ENCODE results near the gene TRMT2A. TPM values are rescaled to one million over a fixed set of nuclear protein-coding genes. Genes with fewer than 3 reads are reported as not detected.

TRMT2A gene
- total RNA-seq, 2 experiments from 2014 or later: 97.5 to 118 TPM

GRCh38 chr22:20088263-20088648, 28.8 kb downstream of the TRMT2A start:
- peaks cover 26% of the 10 kb centered on the region; the same call in 1 of the 2 replicates for H3K79me2 ChIP-seq (ENCODE audit: insufficient read depth, low read depth, low read length)
- no peaks in the 10 kb centered on the region for H3K9me3 ChIP-seq (ENCODE audit: low read length)
- intact Hi-C loops (cut with micrococcal nuclease; ENCODE audit: unreplicated experiment): no loop called here
- H4K20me1 ChIP-seq (ENCODE audit: insufficient read depth, low read length): 0 out of 2 replicates have a peak, but pooled peaks cover 3% of the 10 kb centered on the region
- H3K27ac ChIP-seq (ENCODE audit: low read depth, low read length, poor library complexity, severe bottlenecking): no peak overlapping the region
- POLR2A ChIA-PET: interaction anchor here (0.5 kb wide), 1 partner anchor 13 kb away, joined by 3 read pairs; no protein-coding TSS in a partner anchor
- H3K4me2 ChIP-seq (ENCODE audit: low read length): no peak overlapping the region
- no peaks in the 10 kb centered on the region for H3K9me2 ChIP-seq (ENCODE audit: insufficient read depth, low read length)
- H3K4me3 ChIP-seq (ENCODE audit: low read depth, low read length, poor library complexity, severe bottlenecking): no peak overlapping the region
- CTCF ChIA-PET (ENCODE audit: unreplicated experiment): no interaction called here
- H3K36me3 ChIP-seq (ENCODE audit: insufficient read depth, low read length): peaks cover 78% of the 10 kb centered on the region
- BruUV-seq (replicated peaks): no TSS peak
- DNase-seq (ENCODE audit: low spot score): no peak
- TF ChIP-seq, protein P1, sequence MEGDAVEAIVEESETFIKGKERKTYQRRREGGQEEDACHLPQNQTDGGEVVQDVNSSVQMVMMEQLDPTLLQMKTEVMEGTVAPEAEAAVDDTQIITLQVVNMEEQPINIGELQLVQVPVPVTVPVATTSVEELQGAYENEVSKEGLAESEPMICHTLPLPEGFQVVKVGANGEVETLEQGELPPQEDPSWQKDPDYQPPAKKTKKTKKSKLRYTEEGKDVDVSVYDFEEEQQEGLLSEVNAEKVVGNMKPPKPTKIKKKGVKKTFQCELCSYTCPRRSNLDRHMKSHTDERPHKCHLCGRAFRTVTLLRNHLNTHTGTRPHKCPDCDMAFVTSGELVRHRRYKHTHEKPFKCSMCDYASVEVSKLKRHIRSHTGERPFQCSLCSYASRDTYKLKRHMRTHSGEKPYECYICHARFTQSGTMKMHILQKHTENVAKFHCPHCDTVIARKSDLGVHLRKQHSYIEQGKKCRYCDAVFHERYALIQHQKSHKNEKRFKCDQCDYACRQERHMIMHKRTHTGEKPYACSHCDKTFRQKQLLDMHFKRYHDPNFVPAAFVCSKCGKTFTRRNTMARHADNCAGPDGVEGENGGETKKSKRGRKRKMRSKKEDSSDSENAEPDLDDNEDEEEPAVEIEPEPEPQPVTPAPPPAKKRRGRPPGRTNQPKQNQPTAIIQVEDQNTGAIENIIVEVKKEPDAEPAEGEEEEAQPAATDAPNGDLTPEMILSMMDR (conservative IDR thresholded peaks at IDR 0.05; ENCODE audit: low read length): no peak
- no peak for TF ChIP-seq EZH2phosphoT487 (IDR thresholded peaks at IDR 0.05; ENCODE audit: borderline replicate concordance, low read depth, low read length)
- peaks cover 10% of the 10 kb centered on the region for H3K4me1 ChIP-seq (ENCODE audit: insufficient read depth, low read length, poor library complexity, severe bottlenecking)
- no peak overlapping the region for H2AFZ ChIP-seq (ENCODE audit: low read length)

DNA sequence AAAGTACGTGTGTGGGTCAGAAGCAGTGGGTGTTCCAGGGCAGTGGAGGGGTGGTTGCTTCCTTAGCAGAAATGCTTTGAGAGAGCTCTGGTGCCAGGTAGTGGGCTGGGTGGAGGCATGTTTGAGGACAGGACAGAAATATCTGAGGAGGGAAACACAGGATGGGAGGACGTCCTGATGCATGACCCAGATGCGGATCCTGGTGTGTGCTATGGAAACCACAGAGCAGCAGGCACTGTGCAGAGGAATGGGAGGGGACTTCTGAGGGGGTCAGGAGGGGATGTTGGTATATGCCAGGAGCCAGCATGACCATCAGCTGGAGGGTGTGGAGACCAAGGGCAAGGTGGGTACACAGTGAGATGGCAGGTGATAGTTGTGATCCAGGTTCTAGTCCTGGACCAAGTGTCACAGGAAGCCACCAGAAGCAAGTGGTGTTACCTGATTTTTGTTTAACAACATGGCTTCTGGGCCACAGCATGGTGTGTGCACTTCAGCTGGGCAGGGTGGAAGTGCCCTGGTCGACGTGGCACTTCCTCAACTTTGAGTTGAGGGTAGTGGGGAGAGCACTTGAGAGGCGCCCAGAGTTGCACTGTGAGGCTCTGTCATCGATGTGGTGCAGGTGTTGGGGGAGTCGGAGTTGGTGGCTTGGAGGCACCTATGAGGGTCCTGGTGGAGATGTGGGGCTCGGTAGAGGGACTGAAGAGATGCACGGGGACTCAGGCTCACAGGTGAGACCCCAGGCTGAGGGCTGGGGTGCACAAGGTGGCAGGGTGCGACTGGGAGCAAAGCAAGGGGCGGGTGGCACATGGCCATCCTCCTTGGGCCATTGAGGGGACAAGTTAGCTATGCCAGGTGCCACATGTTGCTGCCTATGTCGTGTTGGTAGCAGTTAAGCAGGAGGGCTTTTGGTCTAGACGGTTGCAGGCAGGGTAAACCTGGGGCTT, 29.4 kb downstream of the TRMT2A start:
- intact Hi-C loops (cut with micrococcal nuclease; ENCODE audit: unreplicated experiment): no loop called here
- CTCF ChIA-PET (ENCODE audit: unreplicated experiment): no interaction called here
- Histone ChIP-seq H3K4me1 (ENCODE audit: insufficient read depth, low read length, poor library complexity, severe bottlenecking) (peaks cover 17% of the 10 kb centered on the region), H3K4me2 (ENCODE audit: low read length) (no peak overlapping the region), H3K36me3 (ENCODE audit: insufficient read depth, low read length) (peaks cover 72% of the 10 kb centered on the region), H3K4me3 (ENCODE audit: low read depth, low read length, poor library complexity, severe bottlenecking) (no peak overlapping the region), H3K27ac (ENCODE audit: low read depth, low read length, poor library complexity, severe bottlenecking) (no peak overlapping the region), H3K9me2 (ENCODE audit: insufficient read depth, low read length) (no peaks in the 10 kb centered on the region), H3K79me2 (ENCODE audit: insufficient read depth, low read depth, low read length) (peaks cover 32% of the 10 kb centered on the region), H3K9me3 (ENCODE audit: low read length) (no peaks in the 10 kb centered on the region), H4K20me1 (ENCODE audit: insufficient read depth, low read length) (0 out of 2 replicates have a peak, but pooled peaks cover 3% of the 10 kb centered on the region), H2AFZ (ENCODE audit: low read length) (no peak overlapping the region)
- no peak for DNase-seq (ENCODE audit: low spot score)
- no peak for TF ChIP-seq EZH2phosphoT487 (IDR thresholded peaks at IDR 0.05; ENCODE audit: borderline replicate concordance, low read depth, low read length)
- TF ChIP-seq, protein P1 (conservative IDR thresholded peaks at IDR 0.05; ENCODE audit: low read length): no peak
- POLR2A ChIA-PET: interaction anchor here (0.5 kb wide), 1 partner anchor 14 kb away, joined by 3 read pairs; no protein-coding TSS in a partner anchor
- BruUV-seq (replicated peaks): no TSS peak

- Histone ChIP-seq H3K4me2 (ENCODE audit: low read length) (no peak overlapping the region), H3K36me3 (ENCODE audit: insufficient read depth, low read length) (peaks cover 64% of the 10 kb centered on the region), H3K9me2 (ENCODE audit: insufficient read depth, low read length) (no peaks in the 10 kb centered on the region), H3K4me3 (ENCODE audit: low read depth, low read length, poor library complexity, severe bottlenecking) (no peak overlapping the region), H4K20me1 (ENCODE audit: insufficient read depth, low read length) (0 out of 2 replicates have a peak, but pooled peaks cover 3% of the 10 kb centered on the region), H3K79me2 (ENCODE audit: insufficient read depth, low read depth, low read length) (peaks cover 41% of the 10 kb centered on the region), H3K4me1 (ENCODE audit: insufficient read depth, low read length, poor library complexity, severe bottlenecking) (peaks cover 22% of the 10 kb centered on the region), H2AFZ (ENCODE audit: low read length) (no peak overlapping the region), H3K9me3 (ENCODE audit: low read length) (no peaks in the 10 kb centered on the region), H3K27ac (ENCODE audit: low read depth, low read length, poor library complexity, severe bottlenecking) (no peak overlapping the region)
- no peak for DNase-seq (ENCODE audit: low spot score)
- CTCF ChIA-PET (ENCODE audit: unreplicated experiment): no interaction called here
- BruUV-seq (replicated peaks): no TSS peak
- POLR2A ChIA-PET: no interaction called here
- TF ChIP-seq, protein P1 (conservative IDR thresholded peaks at IDR 0.05; ENCODE audit: low read length): no peak
- TF ChIP-seq EZH2phosphoT487 (IDR thresholded peaks at IDR 0.05; ENCODE audit: borderline replicate concordance, low read depth, low read length): no peak
- intact Hi-C loops (cut with micrococcal nuclease; ENCODE audit: unreplicated experiment): no loop called here
Observed at GRCh38 chr22:20086763-20087162, 30.3 kb downstream of the TRMT2A start.

Data from OCI-LY7 (cell line).